Vagina (tissue), 2 donors: Measurements from ENCODE around the gene CENPE.
A peak's percentile ranks its signal among the peaks of the same experiment; 100 is the strongest.

Source experiments
- CTCF ChIP-seq, 3 experiments: fragments of 450-650 bp in 2 of 3; fragments of 200-600 bp in 1 of 3; sonication (generic) in 1 of 3; IDR thresholded peaks; one replicate each; pipeline ENCODE4 v1.5.1; 2017 to 2019; ENCODE audit warnings: antibody characterized with exemption in 3 of 3, mild to moderate bottlenecking in 2 of 3, moderate library complexity in 2 of 3
- POLR2AphosphoS5 ChIP-seq, 2 donors: sonication (generic); formaldehyde crosslinking; IDR thresholded peaks; one replicate each; pipeline ENCODE4 v1.9.0; 2017; ENCODE audit warnings: antibody characterized with exemption in 2 of 2, mild to moderate bottlenecking in 2 of 2, low read depth in 1 of 2; ENCODE audit not compliant: insufficient read depth in 1 of 2

GRCh38 chr4:103075894-103076746, 122.0 kb downstream of the CENPE start:
- TF ChIP-seq CTCF (IDR thresholded peaks at IDR 0.05) (peak in 1 of 3 experiments; percentile 18), POLR2AphosphoS5 (IDR thresholded peaks at IDR 0.05; ENCODE audit: insufficient read depth in 1 of 2, low read depth in 1 of 2) (peak in 1 of 2 donors; percentile 66)
